GM19043 (cell line): ENCODE results near the gene BBX.

ENCODE experiments used
- ATAC-seq: cut with Tn5 transposase; IDR thresholded peaks from one replicate; pipeline ENCODE4 v1.9.1; 2021; ENCODE audit warnings: low read depth; ENCODE audit not compliant: unreplicated experiment

Gene BBX

GRCh38 chr3:107790612-107791011 is 267.9 kb downstream of the BBX start:
- no peak for ATAC-seq

DNA sequence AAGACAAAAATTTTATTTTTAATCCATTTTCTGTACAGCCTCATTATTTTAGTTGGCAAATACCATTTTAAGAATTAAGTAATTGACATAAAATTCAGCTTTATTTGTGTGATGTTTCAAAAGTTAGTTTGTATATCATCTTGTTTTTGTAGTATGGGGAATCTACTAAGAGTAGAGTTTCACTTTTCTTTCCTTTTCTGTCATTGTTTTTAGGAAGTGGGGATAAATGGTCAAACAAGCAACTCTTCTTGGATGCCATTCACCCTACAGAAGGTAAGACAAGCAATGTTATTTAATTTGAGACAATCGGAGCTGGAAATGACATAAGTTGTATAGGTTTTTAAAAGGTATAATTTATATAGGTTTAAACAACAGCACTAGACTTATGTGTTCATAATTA is 268.3 kb downstream of the BBX start:
- ATAC-seq: no peak

DNA sequence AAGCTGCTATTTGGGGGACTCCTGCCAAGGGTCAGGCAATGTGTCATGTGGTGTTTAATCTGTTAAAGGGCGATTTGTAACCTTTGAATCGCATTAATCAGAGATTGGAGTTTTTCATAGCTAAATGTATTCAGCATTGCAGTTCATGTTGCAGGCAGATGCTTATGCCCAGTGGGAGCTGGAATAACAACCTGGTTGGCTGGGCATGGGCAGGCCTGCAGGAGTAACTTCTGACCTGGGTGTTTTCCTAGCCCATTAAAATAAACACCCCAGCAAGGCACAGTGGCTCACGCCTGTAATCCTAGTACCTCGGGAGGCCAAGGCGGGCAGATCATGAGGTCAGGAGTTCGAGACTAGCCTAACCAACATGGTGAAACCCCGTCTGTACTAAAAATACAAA is 268.7 kb downstream of the BBX start:
- no peak for ATAC-seq

- no peak for ATAC-seq
Measured at GRCh38 chr3:107794664-107795443, 272.1 kb downstream of the BBX start.

- no peak for ATAC-seq
Measured at GRCh38 chr3:107795514-107796094, 272.8 kb downstream of the BBX start.

GRCh38 chr3:107796791-107797190 is 274.0 kb downstream of the BBX start:
- no peak for ATAC-seq

- ATAC-seq: no peak
Measured at GRCh38 chr3:107797586-107797985, 274.8 kb downstream of the BBX start.

GRCh38 chr3:107798381-107798780 is 275.6 kb downstream of the BBX start:
- ATAC-seq: no peak

DNA sequence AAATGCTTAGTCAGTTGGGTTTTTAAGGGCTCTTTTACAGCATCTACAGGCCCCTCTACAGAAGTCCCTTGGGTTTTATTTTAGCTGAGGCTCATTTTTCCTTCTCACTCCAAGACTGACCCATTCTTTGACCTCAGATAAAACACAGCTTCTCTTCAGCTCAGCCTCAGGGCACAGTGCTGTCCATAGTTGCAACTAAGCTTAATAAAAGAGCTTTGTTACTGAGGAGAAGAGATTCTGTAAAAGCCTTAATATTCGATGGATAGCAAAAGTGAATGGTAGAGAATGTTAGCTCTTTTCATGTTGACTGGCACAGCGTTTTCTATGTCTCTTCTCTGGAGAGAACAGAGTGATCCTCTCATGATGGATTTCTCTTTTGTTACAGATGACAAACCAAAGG is 277.9 kb downstream of the BBX start:
- no peak for ATAC-seq

DNA sequence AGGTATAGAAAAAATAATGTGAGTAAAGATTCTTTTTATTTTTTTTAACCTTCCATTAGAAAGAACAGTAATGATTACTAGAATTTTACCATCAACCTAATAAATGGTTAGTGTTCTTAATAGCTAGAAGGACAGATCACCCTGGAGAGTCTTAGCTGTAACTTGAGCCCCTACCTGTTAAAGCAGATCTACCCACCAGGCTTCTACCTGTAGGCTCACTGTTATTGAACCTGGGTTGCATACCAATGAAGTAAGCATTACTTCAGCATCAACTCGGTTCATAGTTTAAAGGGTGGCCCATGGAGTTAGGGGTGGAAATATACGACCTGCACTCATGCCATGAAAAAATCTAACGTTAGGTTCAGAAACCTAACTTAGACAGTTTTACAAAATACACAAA is 280.4 kb downstream of the BBX start:
- ATAC-seq: no peak

GRCh38 chr3:107806021-107806420 is 283.3 kb downstream of the BBX start:
- ATAC-seq: no peak

DNA sequence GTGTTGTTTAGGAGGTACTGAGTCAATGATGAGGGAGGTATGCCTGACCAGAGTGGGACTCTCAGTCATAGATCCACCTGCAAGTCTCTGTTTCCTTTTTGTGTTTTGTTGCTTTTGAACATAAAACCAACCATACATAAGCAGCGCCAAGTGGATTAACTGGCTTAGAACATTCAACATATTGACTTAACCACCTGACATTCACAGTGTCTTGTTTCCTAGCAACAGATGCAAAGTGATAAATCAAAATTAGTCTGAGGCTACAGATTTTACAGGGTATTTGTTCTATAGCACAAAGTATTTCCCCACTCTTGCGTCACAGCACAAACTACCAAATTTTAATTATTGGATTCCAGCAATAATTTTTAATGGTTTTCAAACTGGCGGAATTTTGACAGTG is 283.8 kb downstream of the BBX start:
- no peak for ATAC-seq

GRCh38 chr3:107810171-107811071 is 287.7 kb downstream of the BBX start:
- peak; percentile 68 for ATAC-seq

DNA sequence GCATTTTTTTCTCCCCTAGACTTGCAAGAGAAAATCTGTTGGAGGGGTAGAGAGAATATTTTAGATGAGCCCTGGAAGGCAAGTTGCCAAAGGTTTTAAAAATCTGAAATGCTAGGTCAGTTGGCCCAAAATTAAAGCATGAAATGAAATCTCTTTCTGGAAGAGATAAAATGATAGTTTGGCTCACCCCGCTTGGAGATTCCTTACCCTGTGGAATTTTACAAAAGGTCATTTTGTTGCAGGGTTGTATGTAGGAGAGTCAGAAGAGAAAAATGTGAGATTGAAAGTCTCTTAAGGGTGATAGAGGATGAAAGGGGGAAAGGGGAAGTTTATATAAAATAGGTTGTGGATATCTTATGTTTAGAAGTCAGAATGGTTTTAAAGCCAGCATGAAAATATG is 290.3 kb downstream of the BBX start:
- ATAC-seq: no peak

GRCh38 chr3:107816107-107816506 is 293.3 kb downstream of the BBX start:
- ATAC-seq: no peak

DNA sequence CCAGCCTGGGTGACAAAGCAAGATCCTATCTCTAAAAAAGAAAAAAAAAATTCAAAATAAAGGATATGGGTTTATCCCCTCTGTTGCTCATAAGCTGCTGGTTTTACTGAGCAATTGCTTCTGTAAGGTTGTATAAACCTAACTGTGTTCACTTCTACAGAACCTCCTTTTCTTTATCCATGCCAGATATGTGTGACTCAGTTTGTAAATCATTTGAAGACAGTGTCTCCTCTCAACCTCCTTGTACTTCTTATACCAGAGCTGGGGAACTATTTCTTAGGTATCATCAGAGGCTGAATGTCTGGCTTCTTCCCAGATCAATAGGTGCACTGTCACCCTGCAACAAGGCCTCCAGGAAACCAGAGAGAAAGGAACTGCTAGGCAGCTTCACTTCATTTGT is 294.3 kb downstream of the BBX start:
- ATAC-seq: no peak

DNA sequence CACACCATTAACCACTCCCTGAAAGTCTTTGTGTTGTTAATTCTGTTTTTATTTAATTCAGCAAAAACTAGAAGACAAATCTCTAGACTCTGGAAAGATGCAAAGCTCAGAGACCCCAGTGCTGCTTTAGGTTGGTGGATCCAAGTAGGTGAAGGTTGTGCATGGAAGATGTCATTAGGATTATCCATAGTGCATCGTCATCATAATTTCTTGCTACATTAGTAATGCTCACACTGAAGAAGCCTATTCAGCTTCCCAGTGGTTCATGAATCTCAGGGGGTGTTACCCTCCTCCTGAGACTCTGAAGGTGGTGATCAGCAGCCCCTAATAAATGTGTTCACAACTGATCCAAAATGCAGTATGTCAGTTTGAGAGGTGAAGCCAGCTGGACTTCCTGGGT is 295.3 kb downstream of the BBX start:
- ATAC-seq: no peak

DNA sequence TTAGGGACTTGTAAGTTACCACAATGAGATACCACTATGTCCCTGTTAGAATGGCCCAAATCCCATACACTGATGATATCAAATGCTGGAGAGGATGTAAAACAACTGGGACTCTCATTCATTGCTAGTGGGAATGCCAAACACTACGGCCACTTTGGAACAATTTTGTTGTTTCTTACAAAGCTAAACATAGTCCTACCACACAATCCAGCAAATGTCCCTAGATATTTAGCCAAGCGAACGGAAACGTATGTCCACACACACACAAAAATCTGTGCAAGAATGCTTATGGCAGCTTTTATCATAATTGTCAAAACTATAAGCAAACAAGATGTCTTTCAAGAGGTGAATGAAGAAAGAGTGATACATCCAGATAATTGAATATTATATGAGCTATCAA is 296.9 kb downstream of the BBX start:
- no peak for ATAC-seq

GRCh38 chr3:107822308-107822707 is 299.5 kb downstream of the BBX start:
- ATAC-seq: no peak

DNA sequence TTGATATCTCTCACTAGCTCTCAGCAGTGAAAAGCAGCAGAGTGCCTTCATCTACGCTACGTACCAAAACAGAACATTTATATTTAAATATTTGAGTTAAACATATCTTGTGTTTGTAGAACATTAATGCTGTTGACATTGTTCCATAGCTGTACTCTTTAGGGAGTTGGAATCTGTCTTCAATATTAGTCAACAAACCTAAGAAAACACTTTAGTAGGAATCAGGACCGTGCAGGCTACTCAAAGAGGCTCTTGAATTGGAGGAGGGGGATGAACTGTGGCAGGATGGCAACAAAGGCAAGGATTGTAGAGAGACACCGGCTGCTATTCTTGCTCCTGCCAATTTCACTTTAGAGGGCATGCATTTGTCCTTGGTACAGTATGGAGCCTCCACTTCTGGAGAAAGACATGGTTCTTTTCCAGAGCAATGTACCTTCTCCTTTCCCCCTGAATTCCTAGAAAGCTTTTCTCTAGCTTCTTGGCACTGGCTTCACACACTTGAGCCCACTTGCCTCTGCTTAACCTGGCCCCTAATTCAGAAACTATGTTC is 302.1 kb downstream of the BBX start:
- ATAC-seq: no peak

DNA sequence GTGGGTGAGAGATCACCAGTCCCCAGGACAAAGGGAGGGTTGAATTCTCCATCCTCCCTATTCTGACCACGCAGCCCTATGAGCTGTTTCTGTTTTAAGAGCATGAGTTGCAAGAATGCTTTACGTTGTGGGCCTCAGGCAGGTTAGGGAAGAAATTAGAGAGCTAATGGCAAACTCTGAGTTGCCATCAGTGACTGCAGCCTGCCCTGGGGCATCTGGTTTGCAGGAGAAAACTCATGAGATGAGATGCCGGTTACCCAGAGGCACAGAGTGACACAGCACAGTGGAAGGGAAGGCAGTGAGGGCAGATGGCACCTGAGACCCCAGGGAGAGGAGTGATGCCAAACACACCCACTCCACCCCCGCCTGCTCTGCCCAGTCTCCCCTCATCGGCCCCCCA is 302.8 kb downstream of the BBX start:
- no peak for ATAC-seq
